ENCODE measurements around the gene RAB7A. TPM values are rescaled to one million over a fixed set of nuclear protein-coding genes. Genes with fewer than 3 reads are reported as not detected.

Gene RAB7A
- total and polyA plus RNA-seq, 2 of the 13 experiments (the other 11 are each of a cell fraction or from before 2014, with no cell fraction given) = 26.5 to 182 TPM

GRCh38 chr3:128845778-128846485, 119.9 kb downstream of the RAB7A start (continued):
- TF ChIP-seq SATB2 (CRISPR knock-in tag; IDR thresholded peaks at IDR 0.05) (no peak), IKZF1 (IDR thresholded peaks at IDR 0.05) (no peak), HOMEZ (CRISPR knock-in tag; IDR thresholded peaks at IDR 0.05; ENCODE audit: low read depth) (0 out of 2 replicates have a peak, but pooled peaks have one; percentile 17), DMAP1 (CRISPR knock-in tag; IDR thresholded peaks at IDR 0.05) (no peak), FOXO1 (CRISPR knock-in tag; IDR thresholded peaks at IDR 0.05) (no peak), KDM3A (CRISPR knock-in tag; IDR thresholded peaks at IDR 0.05; ENCODE audit: low read depth) (peak; percentile 83; the same call in 1 of the 2 replicates), ZNF883 (CRISPR knock-in tag; IDR thresholded peaks at IDR 0.05; ENCODE audit: not compliant biosample characterization) (peak; percentile 17), ZFP82 (CRISPR knock-in tag; IDR thresholded peaks at IDR 0.05; ENCODE audit: borderline replicate concordance) (no peak), ELF3 (CRISPR knock-in tag; IDR thresholded peaks at IDR 0.05) (no peak), ZNF207 (IDR thresholded peaks at IDR 0.05; ENCODE audit: borderline replicate concordance) (no peak), ZBTB20 (CRISPR knock-in tag; IDR thresholded peaks at IDR 0.05; ENCODE audit: borderline replicate concordance, low read depth) (peak; percentile 47; the same call in 1 of the 2 replicates)
- TF ChIP-seq, protein P1, sequence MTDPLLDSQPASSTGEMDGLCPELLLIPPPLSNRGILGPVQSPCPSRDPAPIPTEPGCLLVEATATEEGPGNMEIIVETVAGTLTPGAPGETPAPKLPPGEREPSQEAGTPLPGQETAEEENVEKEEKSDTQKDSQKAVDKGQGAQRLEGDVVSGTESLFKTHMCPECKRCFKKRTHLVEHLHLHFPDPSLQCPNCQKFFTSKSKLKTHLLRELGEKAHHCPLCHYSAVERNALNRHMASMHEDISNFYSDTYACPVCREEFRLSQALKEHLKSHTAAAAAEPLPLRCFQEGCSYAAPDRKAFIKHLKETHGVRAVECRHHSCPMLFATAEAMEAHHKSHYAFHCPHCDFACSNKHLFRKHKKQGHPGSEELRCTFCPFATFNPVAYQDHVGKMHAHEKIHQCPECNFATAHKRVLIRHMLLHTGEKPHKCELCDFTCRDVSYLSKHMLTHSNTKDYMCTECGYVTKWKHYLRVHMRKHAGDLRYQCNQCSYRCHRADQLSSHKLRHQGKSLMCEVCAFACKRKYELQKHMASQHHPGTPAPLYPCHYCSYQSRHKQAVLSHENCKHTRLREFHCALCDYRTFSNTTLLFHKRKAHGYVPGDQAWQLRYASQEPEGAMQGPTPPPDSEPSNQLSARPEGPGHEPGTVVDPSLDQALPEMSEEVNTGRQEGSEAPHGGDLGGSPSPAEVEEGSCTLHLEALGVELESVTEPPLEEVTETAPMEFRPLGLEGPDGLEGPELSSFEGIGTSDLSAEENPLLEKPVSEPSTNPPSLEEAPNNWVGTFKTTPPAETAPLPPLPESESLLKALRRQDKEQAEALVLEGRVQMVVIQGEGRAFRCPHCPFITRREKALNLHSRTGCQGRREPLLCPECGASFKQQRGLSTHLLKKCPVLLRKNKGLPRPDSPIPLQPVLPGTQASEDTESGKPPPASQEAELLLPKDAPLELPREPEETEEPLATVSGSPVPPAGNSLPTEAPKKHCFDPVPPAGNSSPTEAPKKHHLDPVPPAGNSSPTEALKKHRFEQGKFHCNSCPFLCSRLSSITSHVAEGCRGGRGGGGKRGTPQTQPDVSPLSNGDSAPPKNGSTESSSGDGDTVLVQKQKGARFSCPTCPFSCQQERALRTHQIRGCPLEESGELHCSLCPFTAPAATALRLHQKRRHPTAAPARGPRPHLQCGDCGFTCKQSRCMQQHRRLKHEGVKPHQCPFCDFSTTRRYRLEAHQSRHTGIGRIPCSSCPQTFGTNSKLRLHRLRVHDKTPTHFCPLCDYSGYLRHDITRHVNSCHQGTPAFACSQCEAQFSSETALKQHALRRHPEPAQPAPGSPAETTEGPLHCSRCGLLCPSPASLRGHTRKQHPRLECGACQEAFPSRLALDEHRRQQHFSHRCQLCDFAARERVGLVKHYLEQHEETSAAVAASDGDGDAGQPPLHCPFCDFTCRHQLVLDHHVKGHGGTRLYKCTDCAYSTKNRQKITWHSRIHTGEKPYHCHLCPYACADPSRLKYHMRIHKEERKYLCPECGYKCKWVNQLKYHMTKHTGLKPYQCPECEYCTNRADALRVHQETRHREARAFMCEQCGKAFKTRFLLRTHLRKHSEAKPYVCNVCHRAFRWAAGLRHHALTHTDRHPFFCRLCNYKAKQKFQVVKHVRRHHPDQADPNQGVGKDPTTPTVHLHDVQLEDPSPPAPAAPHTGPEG (CRISPR knock-in tag; IDR thresholded peaks at IDR 0.05) = 0 out of 2 replicates have a peak, but pooled peaks have one; percentile 44
- TF ChIP-seq, protein P2, sequence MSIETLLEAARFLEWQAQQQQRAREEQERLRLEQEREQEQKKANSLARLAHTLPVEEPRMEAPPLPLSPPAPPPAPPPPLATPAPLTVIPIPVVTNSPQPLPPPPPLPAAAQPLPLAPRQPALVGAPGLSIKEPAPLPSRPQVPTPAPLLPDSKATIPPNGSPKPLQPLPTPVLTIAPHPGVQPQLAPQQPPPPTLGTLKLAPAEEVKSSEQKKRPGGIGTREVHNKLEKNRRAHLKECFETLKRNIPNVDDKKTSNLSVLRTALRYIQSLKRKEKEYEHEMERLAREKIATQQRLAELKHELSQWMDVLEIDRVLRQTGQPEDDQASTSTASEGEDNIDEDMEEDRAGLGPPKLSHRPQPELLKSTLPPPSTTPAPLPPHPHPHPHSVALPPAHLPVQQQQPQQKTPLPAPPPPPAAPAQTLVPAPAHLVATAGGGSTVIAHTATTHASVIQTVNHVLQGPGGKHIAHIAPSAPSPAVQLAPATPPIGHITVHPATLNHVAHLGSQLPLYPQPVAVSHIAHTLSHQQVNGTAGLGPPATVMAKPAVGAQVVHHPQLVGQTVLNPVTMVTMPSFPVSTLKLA (IDR thresholded peaks at IDR 0.05) = no peak
